Stimulated activated effector memory CD8-positive, alpha-beta T cell treated with anti-CD3 and anti-CD28 coated beads, Interleukin-12 subunit alpha, Interleukin-12 subunit beta, amount 100 ng/mL, for 72 hours (primary cell): ENCODE data around the gene HMGXB4.
A peak's percentile ranks its signal among the peaks of the same experiment; 100 is the strongest.

Experiments
- ATAC-seq: fragments of 150-1000 bp; cut with Tn5 transposase; 2 replicates; pipeline ENCODE4 v1.10.0; 2021
- DNase-seq, 2 donors: peaks; one replicate each; pipeline ENCODE4 v3.0.0; 2021 to 2022; ENCODE audit warnings: low spot score in 2 of 2
- H3K27ac Mint-ChIP-seq: one replicate; pipeline ENCODE4 v1.8.0; 2022; ENCODE audit warnings: mild to moderate bottlenecking, mixed read lengths
- H3K36me3 Mint-ChIP-seq: one replicate; pipeline ENCODE4 v1.8.0; 2022; ENCODE audit warnings: mild to moderate bottlenecking, mixed read lengths
- H3K4me1 Mint-ChIP-seq: one replicate; pipeline ENCODE4 v1.8.0; 2022; ENCODE audit warnings: mixed read lengths
- H3K4me3 Mint-ChIP-seq: one replicate; pipeline ENCODE4 v1.8.0; 2022; ENCODE audit warnings: mild to moderate bottlenecking, mixed read lengths
- H3K9me3 Mint-ChIP-seq: one replicate; pipeline ENCODE4 v1.8.0; 2022; ENCODE audit warnings: mixed read lengths

Gene HMGXB4

GRCh38 chr22:35341090-35341874 is 84.0 kb downstream of the HMGXB4 start:
- Mint-ChIP-seq H3K4me1 (peaks cover 5% of the 10 kb centered on the region), H3K9me3 (no peaks in the 10 kb centered on the region), H3K27ac (no peak overlapping the region), H3K36me3 (peaks cover 27% of the 10 kb centered on the region), H3K4me3 (no peak overlapping the region)
- ATAC-seq (no peak), DNase-seq (no peak)

- no peak overlapping the region for H3K27ac Mint-ChIP-seq
- peaks cover 27% of the 10 kb centered on the region for H3K36me3 Mint-ChIP-seq
- H3K4me1 Mint-ChIP-seq = peaks cover 5% of the 10 kb centered on the region
- H3K9me3 Mint-ChIP-seq = no peaks in the 10 kb centered on the region
- DNase-seq (no peak), ATAC-seq (no peak)
- no peak overlapping the region for H3K4me3 Mint-ChIP-seq
These were observed 85.1 kb downstream of the HMGXB4 start for GRCh38 chr22:35342390-35342789.

- ATAC-seq (no peak), DNase-seq (no peak)
- peaks cover 22% of the 10 kb centered on the region for H3K36me3 Mint-ChIP-seq
- no peaks in the 10 kb centered on the region for H3K9me3 Mint-ChIP-seq
- H3K4me1 Mint-ChIP-seq = no peaks in the 10 kb centered on the region
- no peak overlapping the region for H3K4me3 Mint-ChIP-seq
- no peak overlapping the region for H3K27ac Mint-ChIP-seq
These were observed 86.6 kb downstream of the HMGXB4 start for GRCh38 chr22:35343664-35344550.

- H3K9me3 Mint-ChIP-seq = no peaks in the 10 kb centered on the region
- H3K36me3 Mint-ChIP-seq = peaks cover 10% of the 10 kb centered on the region
- no peak for DNase-seq
- peak overlapping the region; percentile 68 for H3K27ac Mint-ChIP-seq
- ATAC-seq = no peak
- H3K4me1 Mint-ChIP-seq = peaks cover 6% of the 10 kb centered on the region
- no peak overlapping the region for H3K4me3 Mint-ChIP-seq
These were observed 87.8 kb downstream of the HMGXB4 start for GRCh38 chr22:35344956-35345690.
